Left renal cortex interstitium (tissue), 4 donors: ENCODE results near the gene PAK5. TPM values are rescaled to one million over a fixed set of nuclear protein-coding genes. Genes with fewer than 3 reads are reported as not detected.

Experiments
- DNase-seq, 4 donors: peaks; one replicate each; pipeline ENCODE4 v3.0.0-alpha.2; 2013; ENCODE audit warnings: low read depth in 4 of 4, low spot score in 2 of 4, missing footprints in 1 of 4
- polyA plus RNA-seq, 4 donors: library from polyadenylated mRNA; unstranded; fragments of 120-200 nt; gene quantifications; one replicate each; pipeline ENCODE4 v1.2.1, GENCODE V29; 2013; ENCODE audit not compliant: insufficient read length in 4 of 4

The PAK5 gene
- polyA plus RNA-seq, 4 donors, result 0.34 to 0.52 (median 0.37) TPM

DNA sequence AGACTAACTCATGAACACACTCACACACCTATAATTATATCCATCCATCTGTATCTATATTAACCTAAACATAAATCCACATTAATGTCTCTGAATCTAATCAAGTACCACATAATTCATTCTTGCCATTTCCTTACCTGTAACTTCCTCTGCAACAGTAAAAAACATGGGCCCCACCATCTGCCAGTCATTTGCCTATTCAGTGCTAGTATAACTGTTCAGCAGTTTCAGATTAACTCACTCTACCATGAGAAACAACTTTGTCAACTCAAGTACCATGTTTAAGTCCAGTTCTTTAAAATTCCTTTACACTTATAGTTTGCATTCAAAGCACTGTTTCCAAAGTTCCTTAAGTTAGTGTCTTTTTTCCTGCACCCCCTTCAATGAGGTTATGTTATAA lies 255.7 kb downstream of the PAK5 start:
- DNase-seq, result no peak

GRCh38 chr20:9582137-9582536 lies 256.7 kb downstream of the PAK5 start:
- DNase-seq, result no peak

GRCh38 chr20:9581509-9581908 lies 257.4 kb downstream of the PAK5 start:
- no peak for DNase-seq

GRCh38 chr20:9578594-9578993 lies 260.3 kb downstream of the PAK5 start:
- DNase-seq, result no peak

- DNase-seq, result no peak
Observed at GRCh38 chr20:9577397-9577796, 261.5 kb downstream of the PAK5 start.

DNA sequence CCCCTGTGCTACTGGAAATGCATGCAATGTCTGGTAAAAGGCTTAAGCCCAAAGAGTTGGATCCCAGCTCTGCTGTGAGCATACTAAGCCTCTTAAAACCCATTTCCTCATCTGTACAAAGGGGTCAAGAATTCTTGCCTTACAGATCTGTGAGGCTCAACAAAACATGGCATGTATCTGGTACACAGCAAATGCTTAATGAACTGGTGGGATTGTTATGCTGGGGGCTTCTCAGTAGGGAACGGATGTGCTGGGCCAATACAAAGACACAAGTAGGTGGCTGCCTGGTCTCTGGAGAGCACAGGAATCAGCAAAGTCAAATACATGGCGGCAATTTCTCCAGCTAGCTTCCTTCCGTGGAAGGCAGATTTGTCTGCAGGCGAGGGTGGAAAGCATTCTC lies 262.2 kb downstream of the PAK5 start:
- DNase-seq, result no peak

GRCh38 chr20:9575836-9576235 lies 263.0 kb downstream of the PAK5 start:
- no peak for DNase-seq

DNA sequence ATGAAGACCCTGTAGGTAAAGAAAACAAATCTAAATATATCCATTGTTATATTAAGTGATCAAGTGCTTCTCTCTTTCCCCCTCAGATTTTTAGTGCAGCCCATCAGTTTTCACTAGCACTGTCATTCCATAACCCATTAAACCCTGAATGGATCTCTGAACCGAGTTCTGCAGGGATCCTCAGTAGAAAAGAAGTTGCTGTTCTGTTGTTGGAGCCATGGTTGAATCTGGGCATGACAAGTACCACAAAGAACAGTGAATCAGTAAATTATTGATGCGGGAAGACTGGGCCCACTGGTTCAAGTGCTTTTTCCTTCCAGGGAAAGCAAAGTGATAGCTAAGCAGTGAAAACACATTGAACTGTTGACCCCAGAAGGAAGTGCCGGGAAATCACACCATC lies 264.1 kb downstream of the PAK5 start:
- DNase-seq, result no peak

DNA sequence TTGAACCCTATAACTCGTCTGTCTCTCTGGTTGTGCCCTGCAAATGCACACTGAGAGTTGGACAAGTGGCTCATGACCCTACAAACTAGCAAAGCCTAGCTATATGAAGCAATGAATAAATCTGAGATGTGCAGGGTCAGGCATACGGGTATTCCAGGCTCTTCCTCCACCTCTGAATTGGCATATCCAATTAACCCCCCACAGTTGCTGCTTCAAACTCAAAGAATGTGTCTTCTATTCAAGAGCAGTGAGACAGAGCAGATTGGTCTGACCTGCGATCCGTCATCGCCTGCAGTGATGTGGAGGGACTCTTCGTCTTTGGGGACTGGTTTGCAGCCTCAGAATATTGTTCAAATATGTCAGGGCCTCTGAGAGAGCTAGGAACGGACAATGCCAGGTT lies 264.7 kb downstream of the PAK5 start:
- DNase-seq, result no peak

DNA sequence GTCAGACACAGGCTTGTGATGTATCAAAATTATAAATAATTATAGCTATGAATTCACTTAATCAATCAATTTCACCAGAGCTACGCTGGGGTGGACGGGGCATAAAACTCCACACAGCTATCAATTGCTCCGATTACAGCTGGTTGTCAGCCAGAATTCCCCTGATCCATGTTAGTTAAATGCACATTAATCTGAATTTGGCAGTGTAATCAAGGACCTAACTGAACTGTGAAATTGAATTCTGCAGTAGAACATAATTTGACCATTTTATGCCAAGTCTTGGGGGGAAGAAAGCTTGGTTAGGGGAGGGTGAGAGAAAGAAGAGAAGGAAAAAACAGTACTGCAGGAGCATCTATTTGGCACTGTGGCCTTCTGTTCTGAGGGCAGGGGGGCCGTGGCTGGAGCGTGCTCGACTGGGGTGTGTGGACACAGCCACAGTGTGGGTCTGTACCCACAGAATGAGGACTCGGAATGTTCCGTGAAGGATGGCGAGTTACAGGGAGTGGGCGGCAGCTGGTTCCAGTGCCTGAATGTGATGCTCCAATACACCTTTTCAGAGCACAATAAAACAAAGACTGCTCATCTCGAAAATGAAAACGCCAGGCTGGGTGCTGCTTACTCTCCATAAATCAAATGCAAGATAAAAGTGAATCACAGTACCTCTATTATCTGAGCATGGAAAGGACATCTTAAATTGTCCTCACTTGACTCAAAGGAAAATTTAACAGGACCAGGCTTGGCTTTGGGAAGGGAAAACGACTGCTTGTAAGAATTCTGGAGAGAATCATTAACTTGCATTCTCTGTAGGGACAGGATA lies 265.3 kb downstream of the PAK5 start:
- DNase-seq, result no peak

GRCh38 chr20:9572670-9573069 lies 266.2 kb downstream of the PAK5 start:
- DNase-seq, result no peak

- no peak for DNase-seq
Observed at GRCh38 chr20:9571783-9572182, 267.1 kb downstream of the PAK5 start.

DNA sequence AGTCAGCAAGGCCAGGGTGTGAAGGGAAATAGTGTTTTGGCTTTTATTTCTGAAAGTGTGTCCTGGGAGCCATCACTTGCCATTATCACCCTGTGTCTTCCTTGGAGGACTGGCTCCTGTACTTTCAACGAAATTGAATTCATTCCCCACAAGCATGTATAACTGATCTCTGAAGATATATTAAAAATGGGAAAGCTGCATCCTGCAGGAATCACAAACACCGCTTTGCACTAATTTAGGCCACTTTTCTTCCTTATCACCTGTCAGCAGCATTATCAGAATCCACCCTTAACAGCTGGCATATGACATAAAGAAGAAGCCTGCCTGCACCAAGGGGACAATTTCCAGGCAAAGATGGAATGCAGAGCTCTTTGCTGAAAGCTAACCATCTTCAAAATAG lies 268.3 kb downstream of the PAK5 start:
- no peak for DNase-seq

DNA sequence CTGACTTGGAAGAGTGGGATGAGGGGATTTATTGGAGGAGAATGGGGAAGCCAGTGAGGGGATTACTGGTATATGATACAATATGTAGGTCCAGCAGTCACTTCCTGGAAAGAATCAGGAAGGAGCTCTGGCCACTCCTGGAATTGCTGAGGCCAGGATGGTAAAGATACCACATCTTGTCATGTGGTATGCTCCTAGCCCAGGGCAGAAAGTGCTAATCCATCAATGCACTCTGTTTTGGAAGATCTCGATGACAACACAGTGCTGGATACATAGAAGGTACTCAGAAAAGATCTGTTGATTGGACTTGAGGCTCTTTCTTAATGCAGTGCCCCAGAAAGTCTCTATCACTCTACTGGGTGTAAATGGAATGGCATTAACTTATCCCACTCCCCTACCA lies 271.9 kb downstream of the PAK5 start:
- no peak for DNase-seq

- no peak for DNase-seq
Observed at GRCh38 chr20:9565910-9566550, 272.8 kb downstream of the PAK5 start.

DNA sequence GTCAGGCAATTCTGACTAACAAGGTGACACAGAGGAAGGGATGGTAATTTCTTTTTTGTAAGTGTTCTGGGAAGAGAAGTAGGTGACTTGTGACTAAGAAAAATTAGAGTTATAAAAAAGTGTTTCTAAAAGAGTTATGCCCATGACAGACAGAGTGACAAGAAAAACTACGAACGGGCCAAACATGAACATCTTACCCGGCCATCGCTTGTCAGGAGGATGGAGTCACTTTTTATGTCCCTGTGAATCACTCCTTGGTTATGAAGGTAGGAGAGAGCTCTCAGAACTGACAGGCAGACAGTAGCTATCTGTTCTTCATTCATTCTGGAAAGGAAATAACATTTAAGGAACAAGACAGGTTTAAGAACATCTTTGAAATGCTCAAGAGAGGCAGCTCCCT lies 281.5 kb downstream of the PAK5 start:
- DNase-seq, result no peak

DNA sequence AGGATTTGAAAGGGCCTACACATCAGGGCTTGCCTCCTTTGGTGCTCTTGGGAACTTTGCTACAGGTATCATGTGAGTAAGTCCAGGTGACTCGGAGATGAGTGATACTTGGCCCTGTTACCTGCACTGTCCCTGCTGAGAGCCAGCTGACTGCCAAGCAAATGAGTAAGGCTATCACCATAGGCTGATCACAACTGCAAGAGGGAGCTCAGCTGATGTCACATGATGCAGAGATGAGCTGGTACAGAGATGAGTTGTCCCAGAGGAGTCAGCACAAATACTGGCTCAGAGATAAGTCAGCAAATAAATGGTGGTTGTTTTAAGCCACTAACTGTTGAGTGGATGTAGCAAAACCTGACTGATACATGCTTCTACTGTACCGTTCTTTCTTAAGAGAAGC lies 283.1 kb downstream of the PAK5 start:
- DNase-seq, result no peak

GRCh38 chr20:9551808-9552550 lies 286.9 kb downstream of the PAK5 start:
- no peak for DNase-seq

DNA sequence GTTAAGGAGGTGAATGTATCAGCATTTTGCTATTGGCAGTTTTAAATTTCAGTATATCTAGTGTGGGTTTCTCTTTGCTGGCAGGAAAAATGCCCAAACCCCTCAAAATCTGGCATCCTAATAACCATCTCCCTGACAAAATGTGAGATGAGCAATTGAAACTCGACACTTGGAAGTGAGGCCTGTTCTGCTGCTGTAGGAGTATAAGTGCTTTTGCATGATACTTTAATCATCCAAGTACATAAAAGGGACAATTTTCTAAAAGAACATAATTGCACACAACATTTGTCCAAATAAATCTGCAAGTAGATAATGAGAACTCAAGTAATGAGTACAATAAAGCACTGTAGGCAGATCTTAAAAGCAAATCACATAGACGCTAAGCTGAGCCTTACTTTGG lies 288.0 kb downstream of the PAK5 start:
- no peak for DNase-seq

GRCh38 chr20:9550283-9550682 lies 288.6 kb downstream of the PAK5 start:
- no peak for DNase-seq

- no peak for DNase-seq
Observed at GRCh38 chr20:9543214-9543613, 295.7 kb downstream of the PAK5 start.

GRCh38 chr20:9535449-9535848 lies 303.4 kb downstream of the PAK5 start:
- no peak for DNase-seq
